ENCODE results near the gene OSBPL7. TPM values are rescaled to one million over a fixed set of nuclear protein-coding genes. Genes with fewer than 3 reads are reported as not detected.

OSBPL7 gene
- total and polyA plus RNA-seq, 2 of the 13 experiments (the other 11 are each of a cell fraction or from before 2014, with no cell fraction given), result 4.7 to 6.6 TPM

DNA sequence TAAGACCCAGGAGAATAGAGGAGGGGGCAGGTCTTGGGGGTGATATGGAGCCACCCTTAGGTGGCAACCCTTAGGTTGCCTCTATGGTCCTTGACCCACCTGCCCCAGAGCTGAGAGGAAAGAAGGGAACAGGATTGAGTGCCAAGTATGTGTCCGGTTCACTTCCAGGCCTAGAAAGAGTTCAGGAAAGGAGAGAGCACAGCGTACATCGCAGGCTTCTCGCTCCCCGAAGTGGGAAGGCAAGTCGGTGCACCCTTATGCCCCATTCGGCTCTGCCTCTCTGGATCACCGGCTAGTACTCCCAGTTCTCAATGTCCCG lies 28.7 kb upstream of the OSBPL7 start (continued):
- TF ChIP-seq, protein P1, sequence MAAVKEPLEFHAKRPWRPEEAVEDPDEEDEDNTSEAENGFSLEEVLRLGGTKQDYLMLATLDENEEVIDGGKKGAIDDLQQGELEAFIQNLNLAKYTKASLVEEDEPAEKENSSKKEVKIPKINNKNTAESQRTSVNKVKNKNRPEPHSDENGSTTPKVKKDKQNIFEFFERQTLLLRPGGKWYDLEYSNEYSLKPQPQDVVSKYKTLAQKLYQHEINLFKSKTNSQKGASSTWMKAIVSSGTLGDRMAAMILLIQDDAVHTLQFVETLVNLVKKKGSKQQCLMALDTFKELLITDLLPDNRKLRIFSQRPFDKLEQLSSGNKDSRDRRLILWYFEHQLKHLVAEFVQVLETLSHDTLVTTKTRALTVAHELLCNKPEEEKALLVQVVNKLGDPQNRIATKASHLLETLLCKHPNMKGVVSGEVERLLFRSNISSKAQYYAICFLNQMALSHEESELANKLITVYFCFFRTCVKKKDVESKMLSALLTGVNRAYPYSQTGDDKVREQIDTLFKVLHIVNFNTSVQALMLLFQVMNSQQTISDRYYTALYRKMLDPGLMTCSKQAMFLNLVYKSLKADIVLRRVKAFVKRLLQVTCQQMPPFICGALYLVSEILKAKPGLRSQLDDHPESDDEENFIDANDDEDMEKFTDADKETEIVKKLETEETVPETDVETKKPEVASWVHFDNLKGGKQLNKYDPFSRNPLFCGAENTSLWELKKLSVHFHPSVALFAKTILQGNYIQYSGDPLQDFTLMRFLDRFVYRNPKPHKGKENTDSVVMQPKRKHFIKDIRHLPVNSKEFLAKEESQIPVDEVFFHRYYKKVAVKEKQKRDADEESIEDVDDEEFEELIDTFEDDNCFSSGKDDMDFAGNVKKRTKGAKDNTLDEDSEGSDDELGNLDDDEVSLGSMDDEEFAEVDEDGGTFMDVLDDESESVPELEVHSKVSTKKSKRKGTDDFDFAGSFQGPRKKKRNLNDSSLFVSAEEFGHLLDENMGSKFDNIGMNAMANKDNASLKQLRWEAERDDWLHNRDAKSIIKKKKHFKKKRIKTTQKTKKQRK (IDR thresholded peaks at IDR 0.05; ENCODE audit: low read length), result no peak
- no peak for TF ChIP-seq MEF2D (CRISPR knock-in tag; IDR thresholded peaks at IDR 0.05)

DNA sequence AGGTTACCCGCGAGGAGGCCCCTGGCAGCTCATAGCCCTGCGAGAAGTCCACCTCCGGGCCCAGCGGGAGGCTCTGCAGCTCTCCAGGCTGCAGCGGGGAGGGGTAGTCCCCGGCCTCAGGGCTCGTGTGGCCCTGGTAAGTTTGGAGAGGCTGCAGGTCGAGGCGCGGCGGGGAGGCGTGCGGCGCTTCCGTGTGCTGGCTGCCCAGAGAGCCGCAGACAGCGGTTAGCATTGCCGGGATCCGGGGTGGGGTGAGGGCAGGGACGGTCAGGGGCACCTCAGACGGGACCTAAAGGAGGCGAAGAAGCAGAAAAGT lies 26.6 kb upstream of the OSBPL7 start:
- H3K27ac ChIP-seq (ENCODE audit: extremely low read length, insufficient read depth, low read length), result no peak overlapping the region
- H3K9ac ChIP-seq (ENCODE audit: insufficient read depth, low read depth, low read length), result no peak overlapping the region
- H4K20me1 ChIP-seq (ENCODE audit: insufficient read depth, low read length), result no peaks in the 10 kb centered on the region
- no peaks in the 10 kb centered on the region for H3K36me3 ChIP-seq (replicated peaks in 1 of 2; ENCODE audit: control insufficient read depth in 1 of 2, insufficient read depth in 2 of 2, low read length in 2 of 2)
- H2AFZ ChIP-seq (ENCODE audit: low read length), result no peak overlapping the region
- ChIA-PET CTCF (ENCODE audit: low intra/inter-chr PET ratio, low total read pairs) (no interaction called here), POLR2A (interaction anchor here (1.0 kb wide), 1 partner anchor 48 kb away, joined by 3 read pairs; the partner anchor contains the start of gene SP2)
- no peak for DNase-seq (ENCODE audit: low spot score)
- peaks cover 12 to 45% of the 10 kb centered on the region in 2 experiments for H3K27me3 ChIP-seq (ENCODE audit: control insufficient read depth in 1 of 2, insufficient read depth in 2 of 2, low read length in 2 of 2)
- no TSS peak for BruUV-seq (replicated peaks)
- no peak for FAIRE-seq
- in situ Hi-C loops (cut with HindIII; ENCODE audit: extremely low pct_ligation_motif_present, low pct_unique_long_range_greater_than_20kb) (no loop called here), intact Hi-C loops (cut with micrococcal nuclease; ENCODE audit: unreplicated experiment) (no loop called here)
- WGBS (ENCODE audit: low lambda C conversion rate), result 65% methylated on average over 23 of the region's 23 CpGs
- no peak for TF ChIP-seq STAT5B (CRISPR knock-in tag; IDR thresholded peaks at IDR 0.05)
- TF ChIP-seq, protein P2, sequence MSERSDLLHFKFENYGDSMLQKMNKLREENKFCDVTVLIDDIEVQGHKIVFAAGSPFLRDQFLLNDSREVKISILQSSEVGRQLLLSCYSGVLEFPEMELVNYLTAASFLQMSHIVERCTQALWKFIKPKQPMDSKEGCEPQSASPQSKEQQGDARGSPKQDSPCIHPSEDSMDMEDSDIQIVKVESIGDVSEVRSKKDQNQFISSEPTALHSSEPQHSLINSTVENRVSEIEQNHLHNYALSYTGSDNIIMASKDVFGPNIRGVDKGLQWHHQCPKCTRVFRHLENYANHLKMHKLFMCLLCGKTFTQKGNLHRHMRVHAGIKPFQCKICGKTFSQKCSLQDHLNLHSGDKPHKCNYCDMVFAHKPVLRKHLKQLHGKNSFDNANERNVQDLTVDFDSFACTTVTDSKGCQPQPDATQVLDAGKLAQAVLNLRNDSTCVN (CRISPR knock-in tag; IDR thresholded peaks at IDR 0.05; ENCODE audit: borderline replicate concordance), result no peak
- TF ChIP-seq, protein P3, sequence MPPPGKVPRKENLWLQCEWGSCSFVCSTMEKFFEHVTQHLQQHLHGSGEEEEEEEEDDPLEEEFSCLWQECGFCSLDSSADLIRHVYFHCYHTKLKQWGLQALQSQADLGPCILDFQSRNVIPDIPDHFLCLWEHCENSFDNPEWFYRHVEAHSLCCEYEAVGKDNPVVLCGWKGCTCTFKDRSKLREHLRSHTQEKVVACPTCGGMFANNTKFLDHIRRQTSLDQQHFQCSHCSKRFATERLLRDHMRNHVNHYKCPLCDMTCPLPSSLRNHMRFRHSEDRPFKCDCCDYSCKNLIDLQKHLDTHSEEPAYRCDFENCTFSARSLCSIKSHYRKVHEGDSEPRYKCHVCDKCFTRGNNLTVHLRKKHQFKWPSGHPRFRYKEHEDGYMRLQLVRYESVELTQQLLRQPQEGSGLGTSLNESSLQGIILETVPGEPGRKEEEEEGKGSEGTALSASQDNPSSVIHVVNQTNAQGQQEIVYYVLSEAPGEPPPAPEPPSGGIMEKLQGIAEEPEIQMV (CRISPR knock-in tag; IDR thresholded peaks at IDR 0.05; ENCODE audit: low read depth), result no peak
- no peak for TF ChIP-seq JDP2 (CRISPR knock-in tag; IDR thresholded peaks at IDR 0.05; ENCODE audit: borderline replicate concordance)
- no peak for TF ChIP-seq ASH2L (IDR thresholded peaks at IDR 0.05; ENCODE audit: insufficient read length, low read depth, low read length)
- no peak for TF ChIP-seq MXI1 (IDR thresholded peaks at IDR 0.05; ENCODE audit: borderline replicate concordance, low read depth, low read length)
- no peak overlapping the region for H3K4me2 ChIP-seq (ENCODE audit: low read depth, low read length)
- H3K4me3 ChIP-seq (replicated peaks in 1 of 3; ENCODE audit: insufficient read depth in 1 of 3, low read depth in 2 of 3, low read length in 3 of 3), result no peak overlapping the region
- H3K79me2 ChIP-seq (ENCODE audit: insufficient read depth, low read length), result no peaks in the 10 kb centered on the region
- H3K9me3 ChIP-seq (ENCODE audit: low read length), result no peaks in the 10 kb centered on the region
- no peak for ATAC-seq
- peaks cover 29% of the 10 kb centered on the region for H3K4me1 ChIP-seq (ENCODE audit: insufficient read depth, low read length)

All from HepG2 (cell line).